ENCODE measurements around the gene PLIN3. TPM values are rescaled to one million over a fixed set of nuclear protein-coding genes. Genes with fewer than 3 reads are reported as not detected.
"Not testable (repeated sequence)": the region's sequence is repeated elsewhere in the genome, so short reads cannot be mapped to it uniquely, and the experiment has no call there.

Gene PLIN3
- total RNA-seq, 1 donor from 2014 or later: 93.8 TPM

GRCh38 chr19:4866595-4867424 lies 657 bp downstream of the PLIN3 start:
- intact Hi-C loops (cut with DNase I): loop anchor here (5.0 to 10.0 kb wide), 2 partner anchors 45 to 108 kb away; no protein-coding TSS in a partner anchor
- TF ChIP-seq POLR2A (IDR thresholded peaks at IDR 0.05) (no peak), CTCF (IDR thresholded peaks at IDR 0.05) (no peak), POLR2AphosphoS5 (IDR thresholded peaks at IDR 0.05; ENCODE audit: insufficient read depth in 1 of 2, low read depth in 1 of 2) (no peak)
- DNase-seq (ENCODE audit: extremely low spot score in 2 of 2): no peak
- Histone ChIP-seq H3K9me3 (no peaks in the 10 kb centered on the region), H3K27ac (peak overlapping the region; percentile 91), H3K4me1 (peaks cover 22% of the 10 kb centered on the region), H3K36me3 (no peaks in the 10 kb centered on the region), H3K4me3 (peak overlapping the region; percentile 86 to 94), H3K27me3 (no peaks in the 10 kb centered on the region)

- DNase-seq (ENCODE audit: extremely low spot score in 2 of 2): no peak
- Histone ChIP-seq H3K27me3 (no peaks in the 10 kb centered on the region), H3K27ac (peak overlapping the region; percentile 4), H3K4me3 (no peak overlapping the region), H3K36me3 (peaks cover 0 to 40% of the 10 kb centered on the region in 2 donors), H3K4me1 (peaks cover 1% of the 10 kb centered on the region), H3K9me3 (no peaks in the 10 kb centered on the region)
- peak in 1 of 2 donors; percentile 22 for TF ChIP-seq POLR2AphosphoS5 (IDR thresholded peaks at IDR 0.05; ENCODE audit: insufficient read depth in 1 of 2, low read depth in 1 of 2)
- TF ChIP-seq CTCF (IDR thresholded peaks at IDR 0.05): no peak
- intact Hi-C loops (cut with DNase I): loop anchor here (10.0 kb wide), 1 partner anchor 114 kb away; no protein-coding TSS in a partner anchor
Measured at GRCh38 chr19:4861147-4861546, 6.3 kb downstream of the PLIN3 start.

- Histone ChIP-seq H3K27ac (no peak overlapping the region), H3K27me3 (no peaks in the 10 kb centered on the region), H3K36me3 (peaks cover 0 to 50% of the 10 kb centered on the region in 2 donors), H3K4me3 (no peak overlapping the region), H3K9me3 (no peaks in the 10 kb centered on the region), H3K4me1 (no peaks in the 10 kb centered on the region)
- intact Hi-C loops (cut with DNase I): loop anchor here (10.0 kb wide), 1 partner anchor 115 kb away; no protein-coding TSS in a partner anchor
- no peak for DNase-seq (ENCODE audit: extremely low spot score in 2 of 2)
- no peak for TF ChIP-seq POLR2A (IDR thresholded peaks at IDR 0.05)
- no peak for TF ChIP-seq POLR2AphosphoS5 (IDR thresholded peaks at IDR 0.05; ENCODE audit: insufficient read depth in 1 of 2, low read depth in 1 of 2)
- TF ChIP-seq CTCF (IDR thresholded peaks at IDR 0.05): no peak
Measured at GRCh38 chr19:4859697-4860096, 7.8 kb downstream of the PLIN3 start.

- intact Hi-C loops (cut with DNase I): not testable (repeated sequence)
Measured at GRCh38 chr19:4856468-4856867, 11.0 kb downstream of the PLIN3 start.

GRCh38 chr19:4853506-4853905 lies 14.0 kb downstream of the PLIN3 start:
- DNase-seq (ENCODE audit: extremely low spot score in 2 of 2); H3K9me3 ChIP-seq; H3K27ac ChIP-seq; H3K4me3 ChIP-seq; H3K27me3 ChIP-seq; H3K4me1 ChIP-seq: not testable (repeated sequence)
- peaks cover 0 to 56% of the 10 kb centered on the region in 2 donors for H3K36me3 ChIP-seq
- intact Hi-C loops (cut with DNase I): loop anchor here (5.0 kb wide), 1 partner anchor 41 kb away; no protein-coding TSS in a partner anchor

More at GRCh38 chr19:4856468-4856867, 11.0 kb downstream of the PLIN3 start:
- not testable (repeated sequence) for H3K4me1 ChIP-seq; H3K27ac ChIP-seq; DNase-seq (ENCODE audit: extremely low spot score in 2 of 2); H3K9me3 ChIP-seq; H3K27me3 ChIP-seq; H3K4me3 ChIP-seq
- peaks cover 0 to 65% of the 10 kb centered on the region in 2 donors for H3K36me3 ChIP-seq

- Histone ChIP-seq H3K27me3 (no peaks in the 10 kb centered on the region), H3K36me3 (peaks cover 0 to 52% of the 10 kb centered on the region in 2 donors), H3K4me3 (no peak overlapping the region), H3K4me1 (no peaks in the 10 kb centered on the region), H3K9me3 (no peaks in the 10 kb centered on the region), H3K27ac (no peak overlapping the region)
- TF ChIP-seq POLR2AphosphoS5 (IDR thresholded peaks at IDR 0.05; ENCODE audit: insufficient read depth in 1 of 2, low read depth in 1 of 2): no peak
- TF ChIP-seq CTCF (IDR thresholded peaks at IDR 0.05): no peak
- no peak for TF ChIP-seq POLR2A (IDR thresholded peaks at IDR 0.05)
- no peak for DNase-seq (ENCODE audit: extremely low spot score in 2 of 2)
- intact Hi-C loops (cut with DNase I): loop anchor here (5.0 kb wide), 1 partner anchor 40 kb away; no protein-coding TSS in a partner anchor
Measured at GRCh38 chr19:4852484-4852883, 15.0 kb downstream of the PLIN3 start.
